Measurements from ENCODE around the gene CHCHD3.

CHCHD3 gene

GRCh38 chr7:133019590-133019989, 62.3 kb downstream of the CHCHD3 start:
- no peak overlapping the region for H3K9ac ChIP-seq (ENCODE audit: insufficient read length, low read depth)
- H3K27me3 ChIP-seq (ENCODE audit: insufficient read depth, insufficient read length): no peaks in the 10 kb centered on the region
- peaks cover 7% of the 10 kb centered on the region for H3K36me3 ChIP-seq (ENCODE audit: insufficient read depth, insufficient read length, low read length)
- H3K4me1 ChIP-seq (ENCODE audit: insufficient read depth, insufficient read length): no peaks in the 10 kb centered on the region
- TF ChIP-seq ZNF274 (IDR thresholded peaks at IDR 0.05; ENCODE audit: low read depth, low read length) (no peak), SUZ12 (IDR thresholded peaks at IDR 0.05; ENCODE audit: extremely low read depth, insufficient read depth, insufficient read length) (no peak), YY1 (IDR thresholded peaks at IDR 0.05; ENCODE audit: insufficient read depth, insufficient read length) (no peak)
- no peak overlapping the region for H3K4me3 ChIP-seq (ENCODE audit: insufficient read length, low read depth)
- no peaks in the 10 kb centered on the region for H3K9me3 ChIP-seq (ENCODE audit: insufficient read depth, low read length)
- DNase-seq (ENCODE audit: low read depth, low spot score): no peak

- peaks cover 6% of the 10 kb centered on the region for H3K36me3 ChIP-seq (ENCODE audit: insufficient read depth, insufficient read length, low read length)
- no peaks in the 10 kb centered on the region for H3K4me1 ChIP-seq (ENCODE audit: insufficient read depth, insufficient read length)
- TF ChIP-seq ZNF274 (IDR thresholded peaks at IDR 0.05; ENCODE audit: low read depth, low read length): no peak
- TF ChIP-seq SUZ12 (IDR thresholded peaks at IDR 0.05; ENCODE audit: extremely low read depth, insufficient read depth, insufficient read length): no peak
- TF ChIP-seq YY1 (IDR thresholded peaks at IDR 0.05; ENCODE audit: insufficient read depth, insufficient read length): no peak
- no peak for DNase-seq (ENCODE audit: low read depth, low spot score)
- H3K27me3 ChIP-seq (ENCODE audit: insufficient read depth, insufficient read length): no peaks in the 10 kb centered on the region
- no peak overlapping the region for H3K9ac ChIP-seq (ENCODE audit: insufficient read length, low read depth)
- no peaks in the 10 kb centered on the region for H3K9me3 ChIP-seq (ENCODE audit: insufficient read depth, low read length)
- H3K4me3 ChIP-seq (ENCODE audit: insufficient read length, low read depth): no peak overlapping the region
Observed at GRCh38 chr7:133016604-133017003, 65.3 kb downstream of the CHCHD3 start.

- no peaks in the 10 kb centered on the region for H3K4me1 ChIP-seq (ENCODE audit: insufficient read depth, insufficient read length)
- H3K9ac ChIP-seq (ENCODE audit: insufficient read length, low read depth): no peak overlapping the region
- H3K36me3 ChIP-seq (ENCODE audit: insufficient read depth, insufficient read length, low read length): peaks cover 6% of the 10 kb centered on the region
- no peak for DNase-seq (ENCODE audit: low read depth, low spot score)
- H3K4me3 ChIP-seq (ENCODE audit: insufficient read length, low read depth): no peak overlapping the region
- TF ChIP-seq SUZ12 (IDR thresholded peaks at IDR 0.05; ENCODE audit: extremely low read depth, insufficient read depth, insufficient read length) (no peak), ZNF274 (IDR thresholded peaks at IDR 0.05; ENCODE audit: low read depth, low read length) (no peak), YY1 (IDR thresholded peaks at IDR 0.05; ENCODE audit: insufficient read depth, insufficient read length) (no peak)
- no peaks in the 10 kb centered on the region for H3K9me3 ChIP-seq (ENCODE audit: insufficient read depth, low read length)
- H3K27me3 ChIP-seq (ENCODE audit: insufficient read depth, insufficient read length): no peaks in the 10 kb centered on the region
Observed at GRCh38 chr7:133015888-133016287, 66.0 kb downstream of the CHCHD3 start.

- H3K4me3 ChIP-seq (ENCODE audit: insufficient read length, low read depth): no peak overlapping the region
- no peak overlapping the region for H3K9ac ChIP-seq (ENCODE audit: insufficient read length, low read depth)
- no peaks in the 10 kb centered on the region for H3K27me3 ChIP-seq (ENCODE audit: insufficient read depth, insufficient read length)
- no peaks in the 10 kb centered on the region for H3K4me1 ChIP-seq (ENCODE audit: insufficient read depth, insufficient read length)
- H3K36me3 ChIP-seq (ENCODE audit: insufficient read depth, insufficient read length, low read length): no peaks in the 10 kb centered on the region
- H3K9me3 ChIP-seq (ENCODE audit: insufficient read depth, low read length): no peaks in the 10 kb centered on the region
- TF ChIP-seq ZNF274 (IDR thresholded peaks at IDR 0.05; ENCODE audit: low read depth, low read length) (no peak), YY1 (IDR thresholded peaks at IDR 0.05; ENCODE audit: insufficient read depth, insufficient read length) (no peak), SUZ12 (IDR thresholded peaks at IDR 0.05; ENCODE audit: extremely low read depth, insufficient read depth, insufficient read length) (no peak)
- DNase-seq (ENCODE audit: low read depth, low spot score): no peak
Observed at GRCh38 chr7:133011746-133012145, 70.1 kb downstream of the CHCHD3 start.

GRCh38 chr7:133009426-133010252, 72.3 kb downstream of the CHCHD3 start:
- TF ChIP-seq ZNF274 (IDR thresholded peaks at IDR 0.05; ENCODE audit: low read depth, low read length) (no peak), SUZ12 (IDR thresholded peaks at IDR 0.05; ENCODE audit: extremely low read depth, insufficient read depth, insufficient read length) (no peak), YY1 (IDR thresholded peaks at IDR 0.05; ENCODE audit: insufficient read depth, insufficient read length) (no peak)
- no peaks in the 10 kb centered on the region for H3K9me3 ChIP-seq (ENCODE audit: insufficient read depth, low read length)
- DNase-seq (ENCODE audit: low read depth, low spot score): no peak

GRCh38 chr7:133007961-133008360, 73.9 kb downstream of the CHCHD3 start:
- Histone ChIP-seq H3K36me3 (ENCODE audit: insufficient read depth, insufficient read length, low read length) (no peaks in the 10 kb centered on the region), H3K4me1 (ENCODE audit: insufficient read depth, insufficient read length) (no peaks in the 10 kb centered on the region), H3K4me3 (ENCODE audit: insufficient read length, low read depth) (no peak overlapping the region), H3K9ac (ENCODE audit: insufficient read length, low read depth) (no peak overlapping the region), H3K9me3 (ENCODE audit: insufficient read depth, low read length) (no peaks in the 10 kb centered on the region), H3K27me3 (ENCODE audit: insufficient read depth, insufficient read length) (no peaks in the 10 kb centered on the region)
- TF ChIP-seq SUZ12 (IDR thresholded peaks at IDR 0.05; ENCODE audit: extremely low read depth, insufficient read depth, insufficient read length) (no peak), ZNF274 (IDR thresholded peaks at IDR 0.05; ENCODE audit: low read depth, low read length) (no peak), YY1 (IDR thresholded peaks at IDR 0.05; ENCODE audit: insufficient read depth, insufficient read length) (no peak)
- DNase-seq (ENCODE audit: low read depth, low spot score): no peak

More at GRCh38 chr7:133009426-133010252, 72.3 kb downstream of the CHCHD3 start:
- Histone ChIP-seq H3K4me1 (ENCODE audit: insufficient read depth, insufficient read length) (no peaks in the 10 kb centered on the region), H3K9ac (ENCODE audit: insufficient read length, low read depth) (no peak overlapping the region), H3K27me3 (ENCODE audit: insufficient read depth, insufficient read length) (no peaks in the 10 kb centered on the region), H3K4me3 (ENCODE audit: insufficient read length, low read depth) (no peak overlapping the region), H3K36me3 (ENCODE audit: insufficient read depth, insufficient read length, low read length) (no peaks in the 10 kb centered on the region)

GRCh38 chr7:133003052-133003910, 78.6 kb downstream of the CHCHD3 start:
- Histone ChIP-seq H3K9ac (ENCODE audit: insufficient read length, low read depth) (no peak overlapping the region), H3K27me3 (ENCODE audit: insufficient read depth, insufficient read length) (no peaks in the 10 kb centered on the region), H3K4me3 (ENCODE audit: insufficient read length, low read depth) (no peak overlapping the region), H3K9me3 (ENCODE audit: insufficient read depth, low read length) (no peaks in the 10 kb centered on the region), H3K36me3 (ENCODE audit: insufficient read depth, insufficient read length, low read length) (no peaks in the 10 kb centered on the region), H3K4me1 (ENCODE audit: insufficient read depth, insufficient read length) (no peaks in the 10 kb centered on the region)
- no peak for TF ChIP-seq YY1 (IDR thresholded peaks at IDR 0.05; ENCODE audit: insufficient read depth, insufficient read length)
- no peak for TF ChIP-seq SUZ12 (IDR thresholded peaks at IDR 0.05; ENCODE audit: extremely low read depth, insufficient read depth, insufficient read length)
- no peak for DNase-seq (ENCODE audit: low read depth, low spot score)

Data from NT2/D1 (cell line).